Effector memory CD4-positive, alpha-beta T cell (primary cell): ENCODE results near the gene SHROOM3.

Source experiments
- DNase-seq, 3 donors: peaks; one replicate each; pipeline ENCODE4 v3.0.0-alpha.2; 2020
- H3K27ac ChIP-seq: 2 replicates; pipeline ENCODE4 v1.7.0; 2013; ENCODE audit warnings: mild to moderate bottlenecking, low read length, moderate library complexity; ENCODE audit not compliant: insufficient read depth, poor library complexity, severe bottlenecking
- H3K27me3 ChIP-seq: replicated peaks from 2 replicates; pipeline ENCODE4 v1.7.0; 2013; ENCODE audit warnings: mild to moderate bottlenecking, low read length; ENCODE audit not compliant: insufficient read depth, control insufficient read depth, poor library complexity, severe bottlenecking
- H3K36me3 ChIP-seq: 2 replicates; pipeline ENCODE4 v1.7.0; 2013; ENCODE audit warnings: mild to moderate bottlenecking, low read length, moderate library complexity; ENCODE audit not compliant: control insufficient read depth, insufficient read depth
- H3K4me1 ChIP-seq: 2 replicates; pipeline ENCODE4 v1.7.0; 2013; ENCODE audit warnings: low read length, mild to moderate bottlenecking; ENCODE audit not compliant: control insufficient read depth, insufficient read depth, poor library complexity, severe bottlenecking
- H3K4me3 ChIP-seq: 2 replicates; pipeline ENCODE4 v1.7.0; 2013; ENCODE audit warnings: low read length, low read depth, mild to moderate bottlenecking; ENCODE audit not compliant: insufficient read depth, poor library complexity, severe bottlenecking
- H3K9me3 ChIP-seq: 2 replicates; pipeline ENCODE4 v1.7.0; 2013; ENCODE audit warnings: mild to moderate bottlenecking, low read length, moderate library complexity; ENCODE audit not compliant: control insufficient read depth

SHROOM3 gene

GRCh38 chr4:76754439-76754838 is 319.4 kb downstream of the SHROOM3 start:
- no peak overlapping the region for H3K27ac ChIP-seq
- DNase-seq: no peak
- H3K9me3 ChIP-seq: no peaks in the 10 kb centered on the region
- H3K27me3 ChIP-seq: peaks cover 7% of the 10 kb centered on the region
- H3K4me1 ChIP-seq: no peaks in the 10 kb centered on the region
- H3K4me3 ChIP-seq: no peak overlapping the region
- H3K36me3 ChIP-seq: no peaks in the 10 kb centered on the region

- Histone ChIP-seq H3K36me3 (no peaks in the 10 kb centered on the region), H3K27me3 (no peaks in the 10 kb centered on the region), H3K27ac (no peak overlapping the region), H3K4me1 (no peaks in the 10 kb centered on the region), H3K9me3 (no peaks in the 10 kb centered on the region), H3K4me3 (no peak overlapping the region)
- DNase-seq: no peak
Observed at GRCh38 chr4:76755756-76756155, 320.7 kb downstream of the SHROOM3 start.

- Histone ChIP-seq H3K36me3 (no peaks in the 10 kb centered on the region), H3K27me3 (no peaks in the 10 kb centered on the region), H3K4me1 (no peaks in the 10 kb centered on the region), H3K9me3 (no peaks in the 10 kb centered on the region), H3K4me3 (no peak overlapping the region), H3K27ac (no peak overlapping the region)
- no peak for DNase-seq
Observed at GRCh38 chr4:76756416-76756815, 321.4 kb downstream of the SHROOM3 start.

- H3K27ac ChIP-seq: no peak overlapping the region
- no peaks in the 10 kb centered on the region for H3K9me3 ChIP-seq
- no peaks in the 10 kb centered on the region for H3K36me3 ChIP-seq
- H3K4me3 ChIP-seq: no peak overlapping the region
- H3K27me3 ChIP-seq: no peaks in the 10 kb centered on the region
- DNase-seq: no peak
- no peaks in the 10 kb centered on the region for H3K4me1 ChIP-seq
Observed at GRCh38 chr4:76757418-76757939, 322.4 kb downstream of the SHROOM3 start.

GRCh38 chr4:76758290-76758882 is 323.4 kb downstream of the SHROOM3 start:
- no peaks in the 10 kb centered on the region for H3K4me1 ChIP-seq
- no peaks in the 10 kb centered on the region for H3K36me3 ChIP-seq
- no peaks in the 10 kb centered on the region for H3K27me3 ChIP-seq
- no peak for DNase-seq
- no peaks in the 10 kb centered on the region for H3K9me3 ChIP-seq
- no peak overlapping the region for H3K27ac ChIP-seq
- H3K4me3 ChIP-seq: no peak overlapping the region

GRCh38 chr4:76758996-76759395 is 324.0 kb downstream of the SHROOM3 start:
- Histone ChIP-seq H3K9me3 (no peaks in the 10 kb centered on the region), H3K4me1 (no peaks in the 10 kb centered on the region), H3K27ac (no peak overlapping the region), H3K4me3 (no peak overlapping the region), H3K27me3 (no peaks in the 10 kb centered on the region), H3K36me3 (no peaks in the 10 kb centered on the region)
- no peak for DNase-seq

GRCh38 chr4:76760193-76760592 is 325.2 kb downstream of the SHROOM3 start:
- Histone ChIP-seq H3K27me3 (no peaks in the 10 kb centered on the region), H3K36me3 (no peaks in the 10 kb centered on the region), H3K9me3 (no peaks in the 10 kb centered on the region), H3K4me1 (no peaks in the 10 kb centered on the region), H3K27ac (no peak overlapping the region), H3K4me3 (no peak overlapping the region)
- DNase-seq: no peak

GRCh38 chr4:76762137-76763130 is 327.4 kb downstream of the SHROOM3 start:
- H3K36me3 ChIP-seq: no peaks in the 10 kb centered on the region
- H3K9me3 ChIP-seq: no peaks in the 10 kb centered on the region
- H3K4me1 ChIP-seq: no peaks in the 10 kb centered on the region

GRCh38 chr4:76764251-76764650 is 329.2 kb downstream of the SHROOM3 start:
- no peaks in the 10 kb centered on the region for H3K9me3 ChIP-seq
- H3K4me1 ChIP-seq: no peaks in the 10 kb centered on the region
- no peak for DNase-seq
- H3K27me3 ChIP-seq: no peaks in the 10 kb centered on the region
- H3K36me3 ChIP-seq: no peaks in the 10 kb centered on the region
- H3K27ac ChIP-seq: no peak overlapping the region
- no peak overlapping the region for H3K4me3 ChIP-seq

More at GRCh38 chr4:76762137-76763130, 327.4 kb downstream of the SHROOM3 start:
- no peak for DNase-seq
- Histone ChIP-seq H3K4me3 (no peak overlapping the region), H3K27me3 (no peaks in the 10 kb centered on the region), H3K27ac (no peak overlapping the region)
